Measurements from ENCODE around the gene PIGL. TPM values are rescaled to one million over a fixed set of nuclear protein-coding genes. Genes with fewer than 3 reads are reported as not detected.
"Not testable (repeated sequence)": the region's sequence is repeated elsewhere in the genome, so short reads cannot be mapped to it uniquely, and the experiment has no call there.

Gene PIGL
- total RNA-seq, 2 donors from 2014 or later: 34.5 to 109 TPM

DNA sequence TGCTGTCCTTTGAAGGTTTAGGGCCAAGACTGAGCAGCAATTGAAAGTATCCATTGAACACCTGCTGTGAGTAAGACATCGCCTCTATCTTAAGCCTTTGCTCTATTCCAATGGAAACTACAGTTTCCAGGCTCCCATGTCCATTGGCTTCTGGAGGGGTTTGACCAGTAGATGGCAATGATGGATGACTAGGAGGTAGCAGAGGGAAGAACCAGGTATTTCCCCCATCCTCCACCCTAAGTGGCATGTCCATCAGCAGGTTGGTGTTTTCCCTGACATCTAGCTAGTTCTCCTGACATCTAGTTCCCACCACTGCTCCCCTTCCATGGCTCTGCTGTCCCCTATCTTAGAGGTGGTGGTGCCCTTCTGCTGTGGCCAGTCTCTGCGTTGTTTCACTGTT, 77.5 kb downstream of the PIGL start:
- intact Hi-C loops (cut with DNase I): no loop called here
- ATAC-seq: no peak

DNA sequence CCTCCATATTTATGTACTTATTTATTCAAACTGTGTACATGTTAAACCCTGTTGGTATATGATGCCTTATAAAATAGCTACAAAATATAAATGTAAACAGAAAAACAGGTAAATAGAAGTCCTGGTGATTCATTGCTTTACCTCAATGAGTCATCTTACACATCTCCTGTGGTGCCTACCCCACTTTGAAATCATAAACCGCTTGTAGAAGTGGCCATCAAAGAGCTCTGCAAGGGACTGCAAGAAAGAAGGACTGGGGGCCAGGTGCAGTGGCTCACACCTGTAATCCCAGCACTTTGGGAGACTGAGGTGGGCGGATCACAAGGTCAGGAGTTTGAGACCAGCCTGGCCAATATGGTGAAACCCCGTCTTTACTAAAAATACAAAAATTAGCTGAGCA, 79.1 kb downstream of the PIGL start:
- WGBS, 2 donors: 95 to 98% methylated on average over 2 to 3 of the region's 3 CpGs

More for the DNA sequence above, 77.5 kb downstream of the PIGL start:
- Histone ChIP-seq H3K27ac (no peak overlapping the region), H3K4me1 (peaks cover 22% of the 10 kb centered on the region), H3K36me3 (replicated peaks in 1 of 2; ENCODE audit: insufficient read depth in 1 of 2, low read depth in 2 of 2) (no peaks in the 10 kb centered on the region), H3K9me3 (no peaks in the 10 kb centered on the region), H3K4me3 (no peak overlapping the region), H3K27me3 (no peaks in the 10 kb centered on the region)
- DNase-seq: no peak
- no peak for TF ChIP-seq POLR2A (IDR thresholded peaks at IDR 0.05)
- TF ChIP-seq, protein P1, sequence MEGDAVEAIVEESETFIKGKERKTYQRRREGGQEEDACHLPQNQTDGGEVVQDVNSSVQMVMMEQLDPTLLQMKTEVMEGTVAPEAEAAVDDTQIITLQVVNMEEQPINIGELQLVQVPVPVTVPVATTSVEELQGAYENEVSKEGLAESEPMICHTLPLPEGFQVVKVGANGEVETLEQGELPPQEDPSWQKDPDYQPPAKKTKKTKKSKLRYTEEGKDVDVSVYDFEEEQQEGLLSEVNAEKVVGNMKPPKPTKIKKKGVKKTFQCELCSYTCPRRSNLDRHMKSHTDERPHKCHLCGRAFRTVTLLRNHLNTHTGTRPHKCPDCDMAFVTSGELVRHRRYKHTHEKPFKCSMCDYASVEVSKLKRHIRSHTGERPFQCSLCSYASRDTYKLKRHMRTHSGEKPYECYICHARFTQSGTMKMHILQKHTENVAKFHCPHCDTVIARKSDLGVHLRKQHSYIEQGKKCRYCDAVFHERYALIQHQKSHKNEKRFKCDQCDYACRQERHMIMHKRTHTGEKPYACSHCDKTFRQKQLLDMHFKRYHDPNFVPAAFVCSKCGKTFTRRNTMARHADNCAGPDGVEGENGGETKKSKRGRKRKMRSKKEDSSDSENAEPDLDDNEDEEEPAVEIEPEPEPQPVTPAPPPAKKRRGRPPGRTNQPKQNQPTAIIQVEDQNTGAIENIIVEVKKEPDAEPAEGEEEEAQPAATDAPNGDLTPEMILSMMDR (IDR thresholded peaks at IDR 0.05): no peak
- 100% methylated on average over 1 to 2 of the region's 2 CpGs for WGBS, 2 donors

DNA sequence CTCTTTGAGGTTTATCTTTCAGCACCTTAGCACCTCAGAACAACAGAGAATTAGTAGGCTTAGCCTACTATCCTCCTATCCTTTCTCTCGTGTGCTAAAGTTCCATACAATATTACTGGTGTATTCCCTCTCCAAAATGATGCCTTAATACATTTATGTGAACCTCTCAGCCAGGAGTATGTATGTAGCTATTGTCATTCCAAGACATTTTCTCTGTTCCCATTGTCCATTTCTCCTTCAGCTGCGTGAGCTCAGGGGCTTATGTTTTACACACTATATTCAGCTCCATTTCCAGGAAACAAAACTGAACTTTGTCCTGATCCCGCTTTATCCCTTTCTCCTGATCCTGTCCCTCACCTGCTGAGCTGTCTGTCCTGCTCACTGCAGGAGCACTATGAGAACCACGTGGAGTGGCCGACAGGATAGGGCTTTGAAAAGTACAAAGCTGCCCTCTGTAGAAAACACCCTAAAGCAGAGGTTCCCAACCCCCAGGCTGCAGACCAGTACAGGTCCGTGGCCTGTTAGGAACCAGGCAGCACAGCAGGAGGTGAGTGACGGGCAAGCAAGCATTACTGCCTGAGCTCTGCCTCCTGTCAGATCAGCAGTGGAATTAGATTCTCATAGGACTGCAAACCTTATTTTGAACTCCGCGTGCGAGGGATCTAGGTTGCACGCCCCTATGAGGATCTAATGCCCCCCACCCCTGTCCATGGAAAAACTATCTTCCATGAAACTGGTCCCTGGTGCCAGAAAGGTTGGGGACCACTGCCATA, 80.5 kb downstream of the PIGL start:
- Histone ChIP-seq H3K4me3 (no peak overlapping the region), H3K27me3 (no peaks in the 10 kb centered on the region), H3K4me1 (peaks cover 22% of the 10 kb centered on the region), H3K9me3 (no peaks in the 10 kb centered on the region), H3K27ac (peak overlapping the region in 3 of 4 donors; percentile 10 to 40 (median 37)), H3K36me3 (replicated peaks in 1 of 2; ENCODE audit: insufficient read depth in 1 of 2, low read depth in 2 of 2) (no peaks in the 10 kb centered on the region)
- TF ChIP-seq, protein P1 (IDR thresholded peaks at IDR 0.05): no peak
- TF ChIP-seq POLR2A (IDR thresholded peaks at IDR 0.05): no peak
- DNase-seq (peak in 2 of 4 donors; percentile 18 to 35), ATAC-seq (no peak)
- WGBS, 2 donors: 30 to 38% methylated on average over 5 to 11 of the region's 11 CpGs
- intact Hi-C loops (cut with DNase I): no loop called here

More for the DNA sequence above, 79.1 kb downstream of the PIGL start:
- intact Hi-C loops (cut with DNase I); H3K27ac ChIP-seq; H3K36me3 ChIP-seq (replicated peaks in 1 of 2; ENCODE audit: insufficient read depth in 1 of 2, low read depth in 2 of 2); H3K9me3 ChIP-seq; ATAC-seq; DNase-seq; H3K4me3 ChIP-seq; H3K27me3 ChIP-seq: not testable (repeated sequence)
- peaks cover 22% of the 10 kb centered on the region for H3K4me1 ChIP-seq

DNA sequence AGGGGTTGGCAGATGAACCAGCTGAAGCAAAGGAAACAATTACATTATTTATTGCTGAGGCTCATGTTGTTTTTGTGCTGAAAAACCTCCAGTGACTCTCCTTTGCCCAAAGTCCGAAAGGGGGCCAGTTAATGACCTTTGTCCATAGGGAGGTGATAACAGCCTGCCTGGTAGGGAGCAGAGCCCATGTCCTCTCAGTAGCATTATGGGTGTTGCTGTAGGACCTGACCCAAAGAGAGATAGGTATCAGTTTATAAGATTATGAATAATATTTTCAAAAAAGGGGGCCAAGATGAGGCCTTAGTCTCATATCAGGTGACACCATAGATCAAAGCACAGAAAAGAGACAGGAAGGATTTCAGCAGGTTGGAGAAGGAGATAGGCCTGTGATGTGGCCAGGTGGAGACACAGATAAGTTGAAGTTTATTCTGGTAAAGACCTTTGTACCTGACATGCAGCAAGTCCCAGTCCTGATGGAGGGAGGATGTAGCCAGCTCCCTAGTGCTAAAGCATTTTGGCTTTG, 81.2 kb downstream of the PIGL start:
- Histone ChIP-seq H3K27me3 (no peaks in the 10 kb centered on the region), H3K27ac (peak overlapping the region in 3 of 4 donors; percentile 10 to 40 (median 37)), H3K4me3 (no peak overlapping the region), H3K9me3 (no peaks in the 10 kb centered on the region), H3K36me3 (replicated peaks in 1 of 2; ENCODE audit: insufficient read depth in 1 of 2, low read depth in 2 of 2) (no peaks in the 10 kb centered on the region), H3K4me1 (peaks cover 22% of the 10 kb centered on the region)
- peak in 1 of 4 donors; percentile 15 for DNase-seq
- ATAC-seq: no peak
- WGBS, 2 donors: 18 to 32% methylated on average over 1 of the region's 1 CpG
- TF ChIP-seq, protein P1 (IDR thresholded peaks at IDR 0.05): no peak
- TF ChIP-seq POLR2A (IDR thresholded peaks at IDR 0.05): no peak
- intact Hi-C loops (cut with DNase I): no loop called here

DNA sequence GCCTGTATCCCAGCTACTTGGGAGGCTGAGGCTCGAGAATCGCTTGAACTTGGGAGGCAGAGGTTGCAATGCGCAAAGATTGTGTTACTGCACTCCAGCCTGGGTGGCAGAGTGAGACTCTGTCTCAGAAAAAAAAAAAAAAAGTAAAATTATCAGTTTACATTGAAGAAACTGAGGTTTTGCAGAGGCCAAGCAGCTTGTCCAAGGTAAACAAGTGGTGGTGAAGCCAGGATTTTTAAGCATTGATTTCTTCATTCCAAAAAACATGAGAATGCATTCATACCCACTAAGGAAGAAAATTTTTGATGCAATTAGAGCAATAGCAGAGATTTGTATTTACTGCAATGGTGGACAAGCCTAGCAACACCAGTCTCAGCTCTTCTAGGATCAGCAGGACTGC, 83.5 kb downstream of the PIGL start:
- H3K36me3 ChIP-seq (replicated peaks in 1 of 2; ENCODE audit: insufficient read depth in 1 of 2, low read depth in 2 of 2): no peaks in the 10 kb centered on the region
- no peak overlapping the region for H3K4me3 ChIP-seq
- intact Hi-C loops (cut with DNase I): no loop called here
- ATAC-seq (no peak), DNase-seq (no peak)
- WGBS, 2 donors: 94 to 98% methylated on average over 3 of the region's 3 CpGs
- no peaks in the 10 kb centered on the region for H3K9me3 ChIP-seq
- H3K27ac ChIP-seq: no peak overlapping the region
- H3K27me3 ChIP-seq: no peaks in the 10 kb centered on the region
- TF ChIP-seq, protein P1 (IDR thresholded peaks at IDR 0.05): no peak
- TF ChIP-seq POLR2A (IDR thresholded peaks at IDR 0.05): no peak
- peaks cover 22% of the 10 kb centered on the region for H3K4me1 ChIP-seq

Measured in body of pancreas (tissue), 4 donors.